Panc1 (cell line): Measurements from ENCODE around the gene NCOA5.

Source experiments
- POLR2AphosphoS5 ChIP-seq: IDR thresholded peaks from 2 replicates; pipeline ENCODE4 v1.6.1; 2012; ENCODE audit warnings: mild to moderate bottlenecking, low read depth, low read length, moderate library complexity
- SIN3A ChIP-seq: IDR thresholded peaks from 2 replicates; pipeline ENCODE4 v1.6.1; 2012; ENCODE audit warnings: low read depth, mild to moderate bottlenecking, low read length, moderate library complexity, borderline replicate concordance; ENCODE audit not compliant: insufficient read depth
- TCF7L2 ChIP-seq: IDR thresholded peaks from 2 replicates; pipeline ENCODE4 v1.6.1; 2011; ENCODE audit warnings: mild to moderate bottlenecking, low read depth, low read length, inconsistent platforms
- TF ChIP-seq, protein P1 (sequence below): fragments of 450-650 bp; IDR thresholded peaks from 2 replicates; pipeline ENCODE4 v1.5.1; 2017; ENCODE audit warnings: mild to moderate bottlenecking
- TF ChIP-seq, protein P2 (sequence below), 2 experiments: IDR thresholded peaks; 2 replicates each; pipeline ENCODE4 v1.6.1; 2011 to 2012; ENCODE audit warnings: low read depth in 2 of 2, control low read depth in 1 of 2, low read length in 1 of 2, mild to moderate bottlenecking in 1 of 2, moderate library complexity in 1 of 2; ENCODE audit not compliant: insufficient read depth in 1 of 2

DNA sequence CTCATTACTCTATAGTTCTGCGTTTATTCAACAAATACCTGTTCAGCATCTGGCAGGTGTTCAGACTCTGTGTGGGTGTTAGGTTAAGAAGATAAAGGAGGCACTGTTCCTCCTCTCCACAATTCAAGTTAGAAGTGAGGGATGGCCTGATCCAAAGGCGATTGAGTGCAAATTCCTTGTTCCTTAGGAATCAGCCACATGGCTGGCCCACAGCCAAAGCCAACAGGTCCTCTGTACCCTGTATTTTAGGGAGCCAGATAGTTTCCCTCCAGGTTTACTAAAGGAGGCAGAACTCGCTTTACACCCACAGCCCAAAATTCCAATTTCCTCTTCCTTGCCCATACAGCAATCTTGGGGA, 23.3 kb upstream of the NCOA5 start:
- TF ChIP-seq, protein P1, sequence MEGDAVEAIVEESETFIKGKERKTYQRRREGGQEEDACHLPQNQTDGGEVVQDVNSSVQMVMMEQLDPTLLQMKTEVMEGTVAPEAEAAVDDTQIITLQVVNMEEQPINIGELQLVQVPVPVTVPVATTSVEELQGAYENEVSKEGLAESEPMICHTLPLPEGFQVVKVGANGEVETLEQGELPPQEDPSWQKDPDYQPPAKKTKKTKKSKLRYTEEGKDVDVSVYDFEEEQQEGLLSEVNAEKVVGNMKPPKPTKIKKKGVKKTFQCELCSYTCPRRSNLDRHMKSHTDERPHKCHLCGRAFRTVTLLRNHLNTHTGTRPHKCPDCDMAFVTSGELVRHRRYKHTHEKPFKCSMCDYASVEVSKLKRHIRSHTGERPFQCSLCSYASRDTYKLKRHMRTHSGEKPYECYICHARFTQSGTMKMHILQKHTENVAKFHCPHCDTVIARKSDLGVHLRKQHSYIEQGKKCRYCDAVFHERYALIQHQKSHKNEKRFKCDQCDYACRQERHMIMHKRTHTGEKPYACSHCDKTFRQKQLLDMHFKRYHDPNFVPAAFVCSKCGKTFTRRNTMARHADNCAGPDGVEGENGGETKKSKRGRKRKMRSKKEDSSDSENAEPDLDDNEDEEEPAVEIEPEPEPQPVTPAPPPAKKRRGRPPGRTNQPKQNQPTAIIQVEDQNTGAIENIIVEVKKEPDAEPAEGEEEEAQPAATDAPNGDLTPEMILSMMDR, result no peak
- TF ChIP-seq, protein P2, sequence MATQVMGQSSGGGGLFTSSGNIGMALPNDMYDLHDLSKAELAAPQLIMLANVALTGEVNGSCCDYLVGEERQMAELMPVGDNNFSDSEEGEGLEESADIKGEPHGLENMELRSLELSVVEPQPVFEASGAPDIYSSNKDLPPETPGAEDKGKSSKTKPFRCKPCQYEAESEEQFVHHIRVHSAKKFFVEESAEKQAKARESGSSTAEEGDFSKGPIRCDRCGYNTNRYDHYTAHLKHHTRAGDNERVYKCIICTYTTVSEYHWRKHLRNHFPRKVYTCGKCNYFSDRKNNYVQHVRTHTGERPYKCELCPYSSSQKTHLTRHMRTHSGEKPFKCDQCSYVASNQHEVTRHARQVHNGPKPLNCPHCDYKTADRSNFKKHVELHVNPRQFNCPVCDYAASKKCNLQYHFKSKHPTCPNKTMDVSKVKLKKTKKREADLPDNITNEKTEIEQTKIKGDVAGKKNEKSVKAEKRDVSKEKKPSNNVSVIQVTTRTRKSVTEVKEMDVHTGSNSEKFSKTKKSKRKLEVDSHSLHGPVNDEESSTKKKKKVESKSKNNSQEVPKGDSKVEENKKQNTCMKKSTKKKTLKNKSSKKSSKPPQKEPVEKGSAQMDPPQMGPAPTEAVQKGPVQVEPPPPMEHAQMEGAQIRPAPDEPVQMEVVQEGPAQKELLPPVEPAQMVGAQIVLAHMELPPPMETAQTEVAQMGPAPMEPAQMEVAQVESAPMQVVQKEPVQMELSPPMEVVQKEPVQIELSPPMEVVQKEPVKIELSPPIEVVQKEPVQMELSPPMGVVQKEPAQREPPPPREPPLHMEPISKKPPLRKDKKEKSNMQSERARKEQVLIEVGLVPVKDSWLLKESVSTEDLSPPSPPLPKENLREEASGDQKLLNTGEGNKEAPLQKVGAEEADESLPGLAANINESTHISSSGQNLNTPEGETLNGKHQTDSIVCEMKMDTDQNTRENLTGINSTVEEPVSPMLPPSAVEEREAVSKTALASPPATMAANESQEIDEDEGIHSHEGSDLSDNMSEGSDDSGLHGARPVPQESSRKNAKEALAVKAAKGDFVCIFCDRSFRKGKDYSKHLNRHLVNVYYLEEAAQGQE (IDR thresholded peaks at IDR 0.05; ENCODE audit: insufficient read depth in 1 of 2, low read depth in 2 of 2, low read length in 1 of 2), result no peak
- TF ChIP-seq POLR2AphosphoS5 (no peak), SIN3A (no peak), TCF7L2 (no peak)
